ENCODE measurements around the gene CRX.

DNA sequence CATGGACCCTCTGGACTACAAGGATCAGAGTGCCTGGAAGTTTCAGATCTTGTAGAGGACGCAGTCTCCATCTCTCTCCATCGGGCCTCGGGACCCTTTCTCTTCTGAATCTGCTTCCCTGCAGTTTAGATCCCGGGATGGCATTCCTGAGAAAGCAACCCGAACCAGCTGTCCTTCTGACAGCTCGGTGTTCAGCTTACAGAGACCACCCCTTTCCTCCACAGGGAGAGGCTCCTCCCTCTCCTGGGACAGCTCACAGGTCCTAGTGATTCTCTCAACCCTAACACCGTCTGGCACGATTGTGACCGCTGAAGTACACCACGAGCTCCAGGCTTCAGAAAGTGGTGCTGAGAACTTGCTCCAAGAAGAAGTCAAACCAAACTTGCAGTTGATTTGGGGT is 18.2 kb downstream of the CRX start:
- no peak for TF ChIP-seq EZH2 (IDR thresholded peaks at IDR 0.05; ENCODE audit: low read depth)
- TF ChIP-seq, protein P1, sequence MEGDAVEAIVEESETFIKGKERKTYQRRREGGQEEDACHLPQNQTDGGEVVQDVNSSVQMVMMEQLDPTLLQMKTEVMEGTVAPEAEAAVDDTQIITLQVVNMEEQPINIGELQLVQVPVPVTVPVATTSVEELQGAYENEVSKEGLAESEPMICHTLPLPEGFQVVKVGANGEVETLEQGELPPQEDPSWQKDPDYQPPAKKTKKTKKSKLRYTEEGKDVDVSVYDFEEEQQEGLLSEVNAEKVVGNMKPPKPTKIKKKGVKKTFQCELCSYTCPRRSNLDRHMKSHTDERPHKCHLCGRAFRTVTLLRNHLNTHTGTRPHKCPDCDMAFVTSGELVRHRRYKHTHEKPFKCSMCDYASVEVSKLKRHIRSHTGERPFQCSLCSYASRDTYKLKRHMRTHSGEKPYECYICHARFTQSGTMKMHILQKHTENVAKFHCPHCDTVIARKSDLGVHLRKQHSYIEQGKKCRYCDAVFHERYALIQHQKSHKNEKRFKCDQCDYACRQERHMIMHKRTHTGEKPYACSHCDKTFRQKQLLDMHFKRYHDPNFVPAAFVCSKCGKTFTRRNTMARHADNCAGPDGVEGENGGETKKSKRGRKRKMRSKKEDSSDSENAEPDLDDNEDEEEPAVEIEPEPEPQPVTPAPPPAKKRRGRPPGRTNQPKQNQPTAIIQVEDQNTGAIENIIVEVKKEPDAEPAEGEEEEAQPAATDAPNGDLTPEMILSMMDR (conservative IDR thresholded peaks at IDR 0.05), result no peak
